Mucosa of rectum (tissue), 2 donors: ENCODE data around the gene PRDM1.

Source experiments
- H3K27ac ChIP-seq, 2 donors: one replicate each; pipeline ENCODE4 v1.7.0; 2013; ENCODE audit warnings: inconsistent platforms in 2 of 2, low read depth in 2 of 2, low read length in 2 of 2
- H3K27me3 ChIP-seq, 2 donors: one replicate each; pipeline ENCODE4 v1.7.0; 2013; ENCODE audit warnings: low read length in 2 of 2; ENCODE audit not compliant: control insufficient read depth in 2 of 2, insufficient read depth in 2 of 2
- H3K36me3 ChIP-seq, 2 donors: one replicate each; pipeline ENCODE4 v1.7.0; 2013; ENCODE audit warnings: low read length in 2 of 2; ENCODE audit not compliant: control insufficient read depth in 2 of 2, insufficient read depth in 2 of 2
- H3K4me1 ChIP-seq, 2 donors: one replicate each; pipeline ENCODE4 v1.7.0; 2013; ENCODE audit warnings: low read length in 2 of 2, mild to moderate bottlenecking in 1 of 2; ENCODE audit not compliant: control insufficient read depth in 2 of 2, insufficient read depth in 2 of 2
- H3K4me3 ChIP-seq, 2 donors: one replicate each; pipeline ENCODE4 v1.7.0; 2013; ENCODE audit warnings: low read length in 2 of 2
- H3K9ac ChIP-seq, 2 donors: one replicate each; pipeline ENCODE4 v1.7.0; 2013; ENCODE audit warnings: low read length in 2 of 2, low read depth in 1 of 2, mild to moderate bottlenecking in 1 of 2
- H3K9me3 ChIP-seq, 2 donors: one replicate each; pipeline ENCODE4 v1.7.0; 2013; ENCODE audit warnings: low read length in 2 of 2; ENCODE audit not compliant: control insufficient read depth in 2 of 2
- donor health status: healthy.
- donor health status: Normal muscosa, but diverticular disease.

PRDM1 gene

GRCh38 chr6:106053484-106054205 is 32.5 kb upstream of the PRDM1 start:
- no peaks in the 10 kb centered on the region for H3K9me3 ChIP-seq
- no peaks in the 10 kb centered on the region for H3K27me3 ChIP-seq
- no peak overlapping the region for H3K9ac ChIP-seq
- H3K4me3 ChIP-seq, result no peak overlapping the region
- H3K36me3 ChIP-seq, result no peaks in the 10 kb centered on the region
- H3K4me1 ChIP-seq, result no peaks in the 10 kb centered on the region
- no peak overlapping the region for H3K27ac ChIP-seq

DNA sequence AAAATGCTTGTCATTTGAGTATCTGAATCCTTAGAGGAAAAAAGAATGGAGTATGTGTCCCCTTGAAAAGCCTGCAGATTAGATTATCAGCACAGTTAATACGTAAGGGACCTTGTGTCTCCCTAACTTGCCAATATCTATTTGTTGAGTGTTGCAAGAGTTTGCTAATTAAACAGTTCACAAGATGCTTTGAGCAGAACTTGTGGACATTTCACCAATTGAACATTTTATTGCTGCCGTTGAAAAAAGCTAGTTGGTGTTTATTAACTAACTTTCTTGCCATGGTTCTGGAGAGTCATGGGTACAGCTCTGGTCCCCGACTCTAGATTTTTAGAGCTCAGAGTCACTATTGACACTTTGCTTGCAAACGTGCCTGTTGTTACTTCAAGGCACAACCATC is 30.6 kb upstream of the PRDM1 start:
- Histone ChIP-seq H3K4me3 (no peak overlapping the region), H3K27ac (no peak overlapping the region), H3K27me3 (no peaks in the 10 kb centered on the region), H3K4me1 (no peaks in the 10 kb centered on the region), H3K9ac (no peak overlapping the region), H3K9me3 (no peaks in the 10 kb centered on the region), H3K36me3 (no peaks in the 10 kb centered on the region)

- Histone ChIP-seq H3K36me3 (no peaks in the 10 kb centered on the region), H3K27ac (no peak overlapping the region), H3K27me3 (no peaks in the 10 kb centered on the region), H3K9me3 (no peaks in the 10 kb centered on the region), H3K9ac (no peak overlapping the region), H3K4me3 (no peak overlapping the region), H3K4me1 (no peaks in the 10 kb centered on the region)
These were observed 29.9 kb upstream of the PRDM1 start for GRCh38 chr6:106056060-106056745.

GRCh38 chr6:106056746-106057390 is 29.3 kb upstream of the PRDM1 start:
- Histone ChIP-seq H3K9ac (no peak overlapping the region), H3K4me3 (no peak overlapping the region), H3K27ac (no peak overlapping the region), H3K36me3 (no peaks in the 10 kb centered on the region), H3K9me3 (no peaks in the 10 kb centered on the region), H3K4me1 (no peaks in the 10 kb centered on the region), H3K27me3 (no peaks in the 10 kb centered on the region)

DNA sequence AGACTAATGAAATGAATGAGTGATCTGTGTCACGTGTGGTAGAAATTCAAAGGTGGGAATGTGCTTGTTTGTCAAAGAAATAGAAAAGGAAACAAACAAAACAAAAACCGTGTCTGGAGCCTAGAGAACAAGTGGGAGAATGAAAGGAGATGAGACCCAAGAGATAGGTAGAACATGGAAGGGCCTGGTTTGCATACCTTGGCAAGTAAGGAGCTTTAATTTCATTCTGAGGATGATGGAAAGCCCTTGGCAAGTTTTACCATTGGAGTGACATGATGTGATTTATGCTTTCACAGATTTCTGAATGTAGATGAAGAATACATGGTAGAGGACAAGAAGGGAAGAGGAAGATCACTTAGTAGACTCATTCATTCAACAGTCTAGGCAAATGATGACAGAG is 26.8 kb upstream of the PRDM1 start:
- no peaks in the 10 kb centered on the region for H3K4me1 ChIP-seq
- H3K27me3 ChIP-seq, result no peaks in the 10 kb centered on the region
- no peak overlapping the region for H3K9ac ChIP-seq
- no peaks in the 10 kb centered on the region for H3K9me3 ChIP-seq
- H3K36me3 ChIP-seq, result no peaks in the 10 kb centered on the region
- H3K4me3 ChIP-seq, result no peak overlapping the region
- no peak overlapping the region for H3K27ac ChIP-seq

- Histone ChIP-seq H3K27me3 (no peaks in the 10 kb centered on the region), H3K4me1 (no peaks in the 10 kb centered on the region)
These were observed 26.0 kb upstream of the PRDM1 start for GRCh38 chr6:106060167-106060566.

GRCh38 chr6:106063448-106063850 is 22.7 kb upstream of the PRDM1 start:
- Histone ChIP-seq H3K4me3 (no peak overlapping the region), H3K9ac (no peak overlapping the region), H3K27ac (no peak overlapping the region), H3K9me3 (no peaks in the 10 kb centered on the region), H3K27me3 (no peaks in the 10 kb centered on the region), H3K36me3 (no peaks in the 10 kb centered on the region), H3K4me1 (no peaks in the 10 kb centered on the region)

More at GRCh38 chr6:106060167-106060566, 26.0 kb upstream of the PRDM1 start:
- H3K36me3 ChIP-seq, result no peaks in the 10 kb centered on the region
- no peak overlapping the region for H3K9ac ChIP-seq
- H3K9me3 ChIP-seq, result no peaks in the 10 kb centered on the region
- no peak overlapping the region for H3K4me3 ChIP-seq
- no peak overlapping the region for H3K27ac ChIP-seq

GRCh38 chr6:106064142-106064541 is 22.0 kb upstream of the PRDM1 start:
- Histone ChIP-seq H3K27ac (no peak overlapping the region), H3K27me3 (no peaks in the 10 kb centered on the region), H3K36me3 (no peaks in the 10 kb centered on the region), H3K4me3 (no peak overlapping the region), H3K4me1 (no peaks in the 10 kb centered on the region), H3K9me3 (no peaks in the 10 kb centered on the region), H3K9ac (no peak overlapping the region)

- Histone ChIP-seq H3K36me3 (no peaks in the 10 kb centered on the region), H3K27ac (no peak overlapping the region), H3K9me3 (no peaks in the 10 kb centered on the region), H3K9ac (no peak overlapping the region), H3K4me3 (no peak overlapping the region), H3K4me1 (no peaks in the 10 kb centered on the region), H3K27me3 (no peaks in the 10 kb centered on the region)
These were observed 21.4 kb upstream of the PRDM1 start for GRCh38 chr6:106064756-106065155.

DNA sequence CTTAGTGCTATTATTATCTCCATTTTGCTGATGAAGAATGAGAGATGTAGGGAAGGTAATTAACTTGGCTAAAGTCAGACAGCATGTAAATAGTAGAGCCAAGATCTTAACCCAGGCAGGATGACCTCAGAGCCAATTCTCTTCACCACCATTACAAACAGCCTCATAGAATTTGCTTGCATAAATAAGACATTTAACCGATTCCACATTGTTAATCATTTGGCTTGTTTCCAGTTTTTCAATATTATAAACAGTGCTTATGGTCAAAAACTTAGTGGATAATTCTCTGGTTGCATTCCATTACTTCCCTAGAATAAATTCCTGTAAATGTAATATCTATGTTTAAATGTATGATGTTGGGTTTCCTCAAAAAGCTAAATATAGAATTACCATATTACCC is 19.1 kb upstream of the PRDM1 start:
- peaks cover 0 to 8% of the 10 kb centered on the region in 2 donors for H3K27me3 ChIP-seq
- no peaks in the 10 kb centered on the region for H3K9me3 ChIP-seq
- H3K4me1 ChIP-seq, result no peaks in the 10 kb centered on the region
- no peak overlapping the region for H3K4me3 ChIP-seq
- no peak overlapping the region for H3K9ac ChIP-seq
- H3K36me3 ChIP-seq, result no peaks in the 10 kb centered on the region
- no peak overlapping the region for H3K27ac ChIP-seq
